GM19328 (cell line): ENCODE measurements around the gene LDB3.

ENCODE experiments used
- ATAC-seq: cut with Tn5 transposase; IDR thresholded peaks from one replicate; pipeline ENCODE4 v1.9.1; 2021; ENCODE audit warnings: mild to moderate bottlenecking, moderate library complexity; ENCODE audit not compliant: unreplicated experiment

Gene LDB3

GRCh38 chr10:86663576-86664339, 4.6 kb upstream of the LDB3 start:
- ATAC-seq, result no peak

GRCh38 chr10:86664341-86665217, 3.7 kb upstream of the LDB3 start:
- ATAC-seq, result no peak

- no peak for ATAC-seq
Measured at GRCh38 chr10:86665218-86665607, 3.1 kb upstream of the LDB3 start.

- no peak for ATAC-seq
Measured at GRCh38 chr10:86665868-86666267, 2.4 kb upstream of the LDB3 start.

- no peak for ATAC-seq
Measured at GRCh38 chr10:86666538-86666937, 1.8 kb upstream of the LDB3 start.

GRCh38 chr10:86667421-86668181, 710 bp upstream of the LDB3 start:
- ATAC-seq, result no peak

- ATAC-seq, result no peak
Measured at GRCh38 chr10:86670290-86670811, 2.0 kb downstream of the LDB3 start.

GRCh38 chr10:86670876-86671275, 2.6 kb downstream of the LDB3 start:
- ATAC-seq, result no peak

- ATAC-seq, result no peak
Measured at GRCh38 chr10:86671419-86671818, 3.1 kb downstream of the LDB3 start.

GRCh38 chr10:86671985-86672710, 3.8 kb downstream of the LDB3 start:
- no peak for ATAC-seq

- no peak for ATAC-seq
Measured at GRCh38 chr10:86673216-86673826, 5.0 kb downstream of the LDB3 start.

GRCh38 chr10:86673827-86674581, 5.7 kb downstream of the LDB3 start:
- no peak for ATAC-seq

GRCh38 chr10:86674912-86675311, 6.6 kb downstream of the LDB3 start:
- no peak for ATAC-seq

GRCh38 chr10:86677374-86677773, 9.1 kb downstream of the LDB3 start:
- no peak for ATAC-seq

GRCh38 chr10:86678999-86679792, 10.9 kb downstream of the LDB3 start:
- ATAC-seq, result no peak

GRCh38 chr10:86681047-86681446, 12.7 kb downstream of the LDB3 start:
- ATAC-seq, result no peak

GRCh38 chr10:86681722-86682386, 13.5 kb downstream of the LDB3 start:
- no peak for ATAC-seq

- no peak for ATAC-seq
Measured at GRCh38 chr10:86682675-86683074, 14.4 kb downstream of the LDB3 start.
